GM21447 (cell line): ENCODE results near the gene SETD7.
"Not testable (repeated sequence)": the region's sequence is repeated elsewhere in the genome, so short reads cannot be mapped to it uniquely, and the experiment has no call there.

Experiments
- ATAC-seq: cut with Tn5 transposase; IDR thresholded peaks from one replicate; pipeline ENCODE4 v1.9.1; 2021; ENCODE audit not compliant: unreplicated experiment

Gene SETD7

DNA sequence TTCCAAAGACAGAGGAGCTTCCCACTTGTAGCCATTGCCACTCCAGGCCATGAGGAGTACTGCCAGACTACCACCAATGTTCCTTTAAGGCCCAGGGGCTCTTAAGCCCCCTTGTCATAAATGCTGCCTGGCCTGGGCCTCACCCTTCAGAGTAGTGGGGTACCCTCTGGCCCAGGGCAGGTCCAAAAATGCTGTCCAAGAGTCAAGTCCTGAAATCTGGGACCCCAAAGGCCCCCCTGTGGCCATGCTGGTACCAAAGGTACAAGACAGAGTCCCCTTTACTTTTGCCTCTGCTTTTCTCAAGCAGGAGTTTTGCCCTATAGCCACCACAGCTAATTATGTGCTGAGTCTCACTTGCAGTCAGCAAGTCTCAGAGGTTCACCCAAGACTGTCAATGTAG lies 85.7 kb downstream of the SETD7 start:
- ATAC-seq: no peak

DNA sequence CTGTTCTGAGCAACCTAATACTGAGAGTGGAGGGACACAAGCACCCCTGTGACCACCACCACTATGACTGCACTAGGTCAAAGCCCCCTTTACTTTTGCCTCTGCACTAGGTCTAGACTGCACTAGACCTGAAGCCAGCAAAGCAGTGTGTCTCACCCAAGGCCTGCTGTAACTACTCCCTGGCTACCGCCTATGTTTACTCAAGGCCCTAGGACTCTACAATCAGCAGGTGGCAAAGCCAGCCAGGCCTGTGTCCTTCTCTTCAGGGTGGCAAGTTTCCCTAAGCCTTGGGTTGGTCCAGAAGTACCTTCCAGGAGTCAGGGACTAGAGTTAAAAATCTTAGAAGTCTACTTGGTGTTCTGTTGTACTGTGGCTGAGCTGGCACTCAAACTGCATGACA lies 86.2 kb downstream of the SETD7 start:
- ATAC-seq: no peak

DNA sequence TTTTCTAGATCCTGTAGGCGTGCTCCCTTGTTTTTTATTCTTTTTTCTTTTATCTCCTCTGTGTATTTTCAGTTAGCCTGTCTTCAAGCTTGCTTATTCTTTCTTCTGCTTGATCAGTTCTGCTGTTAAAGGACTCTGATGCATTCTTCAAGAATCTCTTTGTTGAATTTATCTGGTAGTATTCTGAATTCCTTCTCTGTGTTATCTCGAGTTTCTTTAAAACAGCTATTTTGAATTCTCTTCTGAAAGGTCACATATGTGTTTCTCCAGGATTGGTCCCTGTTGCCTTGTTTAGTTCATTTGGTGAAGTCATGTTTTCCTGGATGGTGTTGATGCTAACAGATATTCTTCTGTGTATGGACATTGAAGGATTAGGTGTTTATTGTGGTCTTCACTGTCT lies 86.8 kb downstream of the SETD7 start:
- no peak for ATAC-seq

DNA sequence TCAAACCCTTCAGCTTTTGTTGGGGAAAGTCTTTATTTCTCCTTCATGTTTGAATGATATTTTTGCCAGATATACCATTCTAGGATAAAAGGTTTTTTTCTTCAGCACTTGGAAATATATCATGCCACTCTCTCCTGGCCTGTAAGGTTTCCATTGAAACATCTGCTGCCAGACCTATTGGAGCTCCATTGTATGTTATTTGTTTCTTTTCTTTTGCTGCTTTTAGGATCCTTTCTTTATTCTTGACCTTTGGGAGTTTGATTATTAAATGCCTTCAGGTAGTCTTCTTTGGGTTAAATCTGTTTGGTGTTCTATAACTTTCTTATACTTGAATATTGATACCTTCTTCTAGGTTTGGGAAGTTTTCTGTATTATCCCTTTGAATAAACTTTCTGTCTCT lies 87.3 kb downstream of the SETD7 start:
- not testable (repeated sequence) for ATAC-seq

DNA sequence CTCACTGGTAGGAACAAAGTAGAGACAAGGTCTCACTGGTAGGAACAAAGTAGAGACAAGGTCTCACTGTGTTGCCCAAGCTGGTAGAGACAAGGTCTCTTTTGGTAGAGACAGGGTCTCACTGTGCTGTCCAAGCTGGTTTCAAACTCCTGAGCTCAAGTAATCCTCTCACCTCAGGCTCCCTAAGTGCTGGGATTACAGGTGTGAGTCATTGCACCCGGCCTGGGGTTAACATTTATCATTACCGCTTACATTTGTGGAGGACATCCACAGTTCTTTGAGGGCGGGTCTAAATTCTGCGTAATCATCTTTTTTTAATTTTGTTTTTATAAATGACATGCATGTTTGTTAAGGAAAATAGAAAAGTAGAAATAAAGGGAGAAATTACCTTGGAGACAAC lies 90.1 kb downstream of the SETD7 start:
- ATAC-seq: no peak

DNA sequence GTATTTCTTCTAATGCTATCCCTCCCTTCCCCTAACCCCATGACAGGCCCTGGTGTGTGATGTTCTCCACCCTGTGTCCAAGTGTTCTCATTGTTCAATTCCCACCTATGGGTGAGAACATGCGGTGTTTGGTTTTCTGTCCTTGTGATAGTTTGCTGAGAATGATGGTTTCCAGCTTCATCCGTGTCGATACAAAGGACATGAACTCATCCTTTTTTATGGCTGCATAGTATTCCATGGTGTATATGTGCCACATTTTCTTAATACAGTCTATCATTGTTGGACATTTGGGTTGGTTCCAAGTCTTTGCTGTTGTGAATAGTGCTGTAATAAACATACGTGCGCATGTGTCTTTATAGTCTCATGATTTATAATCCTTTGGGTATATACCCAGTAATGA lies 91.5 kb downstream of the SETD7 start:
- ATAC-seq: not testable (repeated sequence)

DNA sequence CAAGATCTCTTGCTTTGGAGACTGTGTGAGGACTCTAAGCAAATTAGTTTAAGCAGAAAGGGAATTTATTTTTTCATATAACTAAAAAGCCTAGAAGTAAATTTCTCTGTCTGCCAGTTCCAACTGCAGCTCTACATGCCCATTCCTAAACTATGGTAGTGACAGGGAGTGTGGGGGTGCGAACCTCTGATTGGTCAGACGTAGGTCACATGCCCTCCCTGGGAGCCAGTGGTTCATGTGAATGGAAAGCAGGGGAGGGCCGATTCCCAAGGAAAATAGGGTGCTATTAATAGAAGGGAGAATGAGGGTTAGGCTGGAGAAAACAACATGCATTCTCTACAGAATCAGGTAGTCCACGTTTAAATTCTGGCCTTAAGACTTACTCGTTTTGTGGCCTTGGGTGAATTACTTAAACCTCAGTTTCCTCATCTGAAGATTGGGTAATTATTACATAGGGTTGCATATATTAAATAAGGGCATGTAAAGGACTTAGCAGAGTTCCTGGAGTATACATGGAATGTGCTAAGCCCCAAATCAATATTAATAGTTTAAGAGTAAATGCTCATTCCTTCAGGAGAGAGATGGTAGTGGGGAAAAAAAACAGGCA lies 94.9 kb downstream of the SETD7 start:
- no peak for ATAC-seq

DNA sequence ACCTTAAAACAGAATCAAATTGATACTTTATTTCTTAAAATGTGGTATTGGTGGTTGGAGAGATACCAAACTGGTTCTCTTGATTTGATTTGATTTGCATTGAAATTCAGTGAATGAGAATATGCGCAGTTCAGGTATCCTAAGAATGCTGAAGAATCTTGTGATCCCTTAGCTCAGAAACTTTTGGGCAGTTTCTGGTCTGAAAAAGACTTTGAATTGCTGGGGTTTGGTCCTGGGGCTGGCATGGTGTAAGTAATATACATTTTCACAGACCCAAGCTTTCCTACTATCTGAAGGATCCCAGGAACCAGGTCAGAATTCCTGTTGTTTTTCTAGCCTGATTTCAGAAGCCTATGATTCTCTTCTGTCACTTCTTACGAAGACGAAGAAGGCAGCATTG lies 95.5 kb downstream of the SETD7 start:
- ATAC-seq: no peak

DNA sequence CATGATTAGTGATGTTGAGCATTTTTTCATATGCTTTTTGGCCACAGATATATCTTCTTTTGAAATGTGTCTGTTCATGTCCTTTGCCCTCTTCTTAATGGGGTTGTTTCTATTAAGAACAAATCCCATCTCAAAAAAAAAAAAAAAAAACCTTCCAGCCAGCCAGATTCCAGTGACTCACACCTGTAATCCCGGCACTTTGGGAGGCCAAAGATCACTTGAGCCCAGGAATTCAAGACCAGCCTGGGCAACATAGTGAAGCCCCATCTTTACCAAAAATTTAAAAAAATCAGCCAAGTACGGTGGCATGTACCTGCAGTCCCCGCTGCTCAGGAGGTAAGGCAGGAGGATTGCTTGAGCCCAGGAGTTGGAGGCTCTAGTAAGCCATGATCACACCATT lies 97.0 kb downstream of the SETD7 start:
- ATAC-seq: no peak

DNA sequence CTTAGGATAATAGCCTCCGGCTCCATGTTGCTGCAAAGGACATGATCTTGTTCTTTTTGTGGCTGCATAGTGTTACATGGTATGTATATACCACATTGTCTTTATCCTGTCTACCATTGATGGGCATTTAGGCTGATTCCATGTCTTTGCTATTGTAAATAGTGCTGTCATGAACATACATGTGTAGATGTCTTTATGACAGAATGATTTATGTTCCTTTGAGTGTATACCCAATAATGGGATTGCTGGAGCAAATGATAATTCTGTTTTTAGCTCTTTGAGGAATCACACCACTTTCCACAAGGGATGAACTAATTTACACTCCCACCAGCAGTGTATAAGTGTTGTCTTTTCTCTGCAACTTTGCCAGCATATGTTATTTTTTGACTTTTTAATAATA lies 97.5 kb downstream of the SETD7 start:
- ATAC-seq: no peak

DNA sequence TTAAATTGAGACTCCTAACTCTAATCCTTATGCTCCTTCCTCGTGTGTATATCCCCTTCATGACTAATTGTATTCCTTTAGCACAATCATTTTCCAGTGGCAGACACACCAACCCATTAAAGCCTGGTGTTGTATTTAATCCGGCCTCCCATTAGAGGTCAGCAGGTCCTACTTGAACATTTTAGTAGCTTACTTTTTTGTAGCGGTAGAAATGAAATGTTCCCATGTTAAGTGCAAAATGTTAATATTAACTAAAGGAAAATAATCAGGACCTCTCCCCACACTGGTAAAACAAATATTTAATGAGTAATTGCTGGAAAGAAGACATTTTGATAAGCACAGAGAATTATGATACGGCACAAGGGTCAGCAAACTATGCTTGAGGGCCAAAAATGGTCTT lies 98.7 kb downstream of the SETD7 start:
- ATAC-seq: no peak

DNA sequence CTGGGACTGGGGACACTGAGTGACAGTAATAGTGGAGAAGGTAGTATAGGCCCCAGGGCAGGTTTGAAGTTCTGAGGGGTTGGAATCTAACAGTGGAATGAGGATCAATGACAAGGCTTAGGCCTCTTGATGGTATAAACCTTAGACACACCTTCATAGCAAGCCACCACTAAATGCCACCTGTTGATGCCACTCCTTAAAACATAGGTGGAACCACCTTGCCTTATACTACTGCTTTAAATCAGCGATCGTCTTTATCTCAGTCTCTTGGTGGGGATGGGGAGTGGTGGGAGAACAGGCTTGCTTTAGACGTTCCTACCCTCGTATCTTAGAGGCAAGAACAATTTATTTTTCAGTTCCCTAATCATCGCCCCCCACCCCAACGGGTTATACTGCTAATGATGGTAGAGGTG lies 100.9 kb downstream of the SETD7 start:
- no peak for ATAC-seq

DNA sequence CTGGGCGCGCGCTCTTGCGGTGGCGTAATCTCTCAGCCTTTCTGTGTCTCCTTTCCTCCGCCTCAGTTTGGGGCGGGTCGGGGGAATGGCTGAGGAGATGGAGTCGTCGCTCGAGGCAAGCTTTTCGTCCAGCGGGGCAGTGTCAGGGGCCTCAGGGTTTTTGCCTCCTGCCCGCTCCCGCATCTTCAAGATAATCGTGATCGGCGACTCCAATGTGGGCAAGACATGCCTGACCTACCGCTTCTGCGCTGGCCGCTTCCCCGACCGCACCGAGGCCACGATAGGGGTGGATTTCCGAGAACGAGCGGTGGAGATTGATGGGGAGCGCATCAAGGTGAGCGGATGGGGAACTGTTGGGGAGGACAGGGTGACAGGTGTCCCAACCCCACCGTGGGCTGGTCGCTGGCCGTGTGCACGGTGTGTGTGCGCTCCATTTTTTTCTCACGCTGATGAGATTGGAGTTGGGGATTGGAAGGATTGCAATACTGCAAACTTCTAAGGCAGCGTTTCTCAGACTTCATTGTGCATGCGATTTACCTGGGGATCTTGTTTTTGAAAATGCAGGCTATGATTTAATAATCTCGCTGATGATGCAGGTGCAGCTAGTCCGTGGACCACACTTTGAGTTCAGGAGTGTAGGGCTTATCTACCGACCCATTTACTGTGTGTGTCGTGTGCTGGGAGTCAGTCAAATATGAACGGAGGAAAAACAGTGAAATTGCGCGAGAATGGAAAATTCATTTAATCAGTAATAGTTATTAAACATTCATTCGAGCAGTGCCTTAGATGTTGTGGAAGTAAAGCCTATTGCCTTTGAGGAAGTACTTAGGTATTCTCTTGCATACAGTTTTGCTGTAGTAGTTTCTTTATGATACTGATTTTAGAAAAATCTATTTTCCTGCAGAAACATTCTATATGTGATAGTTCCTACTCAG lies 101.6 kb downstream of the SETD7 start, which contains the start of gene RAB33B:
Gene RAB33B, plus strand, starts transcription at position 11 of the 935 bp plus-strand sequence. Its CDS starts 75 bp downstream, at position 86.
- peak; percentile 6 for ATAC-seq

DNA sequence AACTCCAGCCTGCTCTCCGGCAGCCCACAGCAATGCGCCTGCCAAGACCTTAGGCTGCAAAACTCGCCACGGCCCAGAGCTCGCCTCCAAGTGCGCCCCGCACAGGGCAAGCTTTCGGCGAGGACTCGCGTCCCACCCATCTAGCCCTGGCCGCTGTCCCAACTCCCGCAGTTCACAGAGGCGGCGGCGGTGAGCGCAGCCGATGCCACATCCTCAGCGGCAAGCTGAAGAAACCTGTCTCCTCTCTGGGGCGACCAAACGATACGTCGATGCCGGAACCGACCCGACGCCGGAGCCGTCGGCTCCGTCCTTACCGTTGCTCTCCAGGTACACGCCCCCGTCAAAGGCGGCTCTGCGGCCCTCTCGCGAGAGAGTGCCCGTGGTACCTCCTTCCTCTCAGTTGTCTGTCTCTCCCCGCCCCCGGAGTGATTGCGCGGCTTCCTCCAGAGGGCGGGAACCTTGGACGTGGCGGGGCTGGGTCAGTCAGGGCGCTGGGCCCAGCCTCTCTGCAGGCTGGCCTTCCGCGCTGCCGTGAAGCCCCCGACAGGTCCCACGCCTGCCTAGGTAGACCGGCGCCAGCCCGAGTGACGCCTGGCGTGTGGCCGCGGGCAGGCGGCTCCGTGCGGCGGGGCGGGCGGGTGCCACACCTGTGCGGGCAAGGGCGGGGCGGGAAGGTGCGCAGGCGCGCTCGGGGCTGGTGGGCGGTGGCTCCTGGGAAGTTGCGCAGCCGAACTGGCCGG lies 102.5 kb downstream of the SETD7 start:
- peak; percentile 90 for ATAC-seq

DNA sequence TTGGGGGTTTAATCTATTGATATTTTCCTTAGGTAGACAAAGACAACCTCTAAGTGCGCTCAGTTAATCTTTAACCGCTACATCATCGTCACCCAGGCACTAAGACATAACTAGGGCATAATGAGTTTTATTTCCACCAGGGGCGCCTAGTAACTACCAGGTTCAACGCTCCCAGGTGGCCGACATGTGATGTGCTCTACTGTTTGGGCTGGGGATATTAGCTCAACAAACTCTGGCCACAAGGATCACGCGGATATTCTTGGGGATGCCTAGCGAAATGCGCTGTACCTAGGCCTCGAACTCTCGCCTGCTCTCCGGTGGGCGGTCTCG lies 103.0 kb downstream of the SETD7 start:
- peak; percentile 51 for ATAC-seq

DNA sequence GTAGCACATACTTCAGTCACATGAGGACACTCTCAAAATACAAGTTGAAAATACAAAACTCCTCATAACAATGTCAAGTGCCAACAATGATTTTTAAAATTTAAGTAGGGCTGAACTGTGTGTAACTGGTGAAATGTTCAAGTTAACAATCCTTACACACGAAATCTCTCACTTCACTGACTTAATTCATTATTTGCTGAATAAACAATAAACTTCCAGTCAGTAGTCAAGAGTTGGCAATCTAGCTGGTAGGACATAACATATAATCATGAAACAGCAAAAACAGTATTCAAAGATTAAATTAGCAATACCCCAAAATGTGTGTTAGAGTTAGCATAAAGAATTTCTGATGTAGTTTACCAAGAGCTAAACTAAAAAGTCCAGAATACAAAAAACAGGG lies 104.0 kb downstream of the SETD7 start:
- ATAC-seq: no peak

DNA sequence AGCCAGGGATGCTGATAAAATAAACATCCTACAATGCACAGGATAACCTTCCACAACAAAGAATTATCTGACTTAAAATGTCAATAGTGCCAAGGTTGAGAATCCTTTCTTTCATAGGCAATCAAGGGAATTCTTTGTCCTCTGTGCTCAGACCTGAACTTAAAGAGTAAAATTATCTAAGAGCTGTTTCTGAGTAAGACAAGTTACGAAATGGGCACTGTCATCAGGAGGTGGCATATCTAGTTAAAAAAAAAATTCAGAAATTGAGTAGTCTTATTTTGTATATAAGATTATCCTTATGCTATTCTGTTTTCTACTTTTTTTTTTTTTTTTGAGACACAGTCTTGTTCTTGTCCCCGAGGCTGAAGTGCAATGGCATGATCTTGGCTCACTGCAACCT lies 105.4 kb downstream of the SETD7 start:
- ATAC-seq: no peak

DNA sequence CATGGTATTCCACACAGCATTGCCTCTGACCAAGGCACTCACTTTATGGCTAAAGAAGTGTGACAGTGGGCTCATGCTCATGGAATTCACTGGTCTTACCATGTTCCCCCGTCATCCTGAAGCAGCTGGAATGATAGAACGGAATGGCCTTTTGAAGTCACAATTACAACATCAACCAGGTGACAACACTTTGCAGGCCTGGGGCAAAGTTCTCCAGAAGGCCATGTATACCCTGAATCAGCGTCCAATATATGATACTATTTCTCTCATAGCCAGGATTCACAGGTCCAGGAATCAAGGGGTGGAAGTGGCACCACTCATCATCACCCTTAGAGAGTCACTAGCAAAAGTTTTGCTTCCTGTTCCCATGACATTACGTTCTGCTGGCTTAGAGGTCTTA lies 108.9 kb downstream of the SETD7 start:
- ATAC-seq: not testable (repeated sequence)
